Neural cell (in vitro differentiated cells): ENCODE data around the gene PTPN3. TPM values are rescaled to one million over a fixed set of nuclear protein-coding genes. Genes with fewer than 3 reads are reported as not detected.
"Not testable (repeated sequence)": the region's sequence is repeated elsewhere in the genome, so short reads cannot be mapped to it uniquely, and the experiment has no call there.

Source experiments
- H2AFZ ChIP-seq: fragments of 200-600, 300-800 bp; sonication (generic), shearing (Covaris generic); 2 replicates; pipeline ENCODE4 v1.6.0; 2014; ENCODE audit warnings: low read depth, mild to moderate bottlenecking, antibody characterized with exemption, low read length, moderate library complexity
- H3F3A ChIP-seq: fragments of 200-600 bp; shearing (Covaris generic); 2 replicates; pipeline ENCODE4 v1.6.1; 2016; ENCODE audit warnings: mild to moderate bottlenecking, moderate library complexity, mixed read lengths, antibody characterized with exemption, low read length; ENCODE audit not compliant: insufficient read depth, poor library complexity, severe bottlenecking
- H3K27ac ChIP-seq: fragments of 200-600, 300-800 bp; sonication (generic), shearing (Covaris generic); 2 replicates; pipeline ENCODE4 v1.5.1; 2014; ENCODE audit warnings: mild to moderate bottlenecking, low read length, moderate library complexity
- H3K27me3 ChIP-seq: fragments of 300-800, 200-600 bp; sonication (generic), shearing (Covaris generic); 2 replicates; pipeline ENCODE4 v1.6.0; 2014; ENCODE audit warnings: mild to moderate bottlenecking, low read depth, low read length, moderate library complexity; ENCODE audit not compliant: insufficient read depth
- H3K36me3 ChIP-seq: fragments of 300-800, 200-600 bp; sonication (generic), shearing (Covaris generic); 2 replicates; pipeline ENCODE4 v1.5.1; 2014; ENCODE audit warnings: mild to moderate bottlenecking, antibody characterized with exemption, low read length, moderate library complexity; ENCODE audit not compliant: insufficient read depth
- H3K4me2 ChIP-seq: fragments of 300-800, 200-600 bp; sonication (generic), shearing (Covaris generic); 2 replicates; pipeline ENCODE4 v1.6.0; 2014; ENCODE audit warnings: mild to moderate bottlenecking, low read length
- H3K4me3 ChIP-seq: fragments of 300-800, 200-600 bp; sonication (generic), shearing (Covaris generic); 2 replicates; pipeline ENCODE4 v1.5.1; 2014; ENCODE audit warnings: mild to moderate bottlenecking, low read length, moderate library complexity
- H3K79me2 ChIP-seq: fragments of 200-600 bp; shearing (Covaris generic); replicated peaks from 2 replicates; pipeline ENCODE4 v1.6.0; 2014; ENCODE audit warnings: mild to moderate bottlenecking, low read length, moderate library complexity; ENCODE audit not compliant: insufficient read depth
- H3K9ac ChIP-seq: fragments of 300-800, 200-600 bp; sonication (generic), shearing (Covaris generic); 2 replicates; pipeline ENCODE4 v1.6.1; 2016; ENCODE audit warnings: mild to moderate bottlenecking, low read length, mixed read lengths
- H3K9me2 ChIP-seq: fragments of 200-600 bp; shearing (Covaris generic); 2 replicates; pipeline ENCODE4 v1.6.1; 2016; ENCODE audit warnings: mild to moderate bottlenecking, low read length, mixed read lengths; ENCODE audit not compliant: insufficient read depth
- H3K9me3 ChIP-seq: fragments of 200-600, 300-800 bp; sonication (generic), shearing (Covaris generic); 2 replicates; pipeline ENCODE4 v1.6.1; 2016; ENCODE audit warnings: mild to moderate bottlenecking, mixed run types, low read length, moderate library complexity, mixed read lengths
- H4K20me1 ChIP-seq: fragments of 200-600 bp; shearing (Covaris generic); 2 replicates; pipeline ENCODE4 v1.6.1; 2016; ENCODE audit warnings: mild to moderate bottlenecking, mixed run types; ENCODE audit not compliant: insufficient read depth
- EP300 ChIP-seq: fragments of 450-650 bp; conservative IDR thresholded peaks from 2 replicates; pipeline ENCODE4 v1.6.1; 2014; ENCODE audit warnings: antibody characterized with exemption, mild to moderate bottlenecking, moderate library complexity; ENCODE audit not compliant: poor library complexity, severe bottlenecking
- EZH2 ChIP-seq: fragments of 200-600, 300-800 bp; shearing (Covaris generic), sonication (generic); IDR thresholded peaks from 2 replicates; pipeline ENCODE4 v1.6.1; 2014; ENCODE audit warnings: antibody characterized with exemption, low read length, borderline replicate concordance, mild to moderate bottlenecking; ENCODE audit not compliant: insufficient read depth, poor library complexity, severe bottlenecking
- MXI1 ChIP-seq: fragments of 450-650 bp; conservative IDR thresholded peaks from 2 replicates; pipeline ENCODE4 v1.6.1; 2014; ENCODE audit warnings: antibody characterized with exemption, mild to moderate bottlenecking; ENCODE audit not compliant: poor library complexity, severe bottlenecking
- POLR2AphosphoS5 ChIP-seq: IDR thresholded peaks from 2 replicates; pipeline ENCODE4 v1.6.1; 2012
- RAD21 ChIP-seq: fragments of 450-650 bp; conservative IDR thresholded peaks from 2 replicates; pipeline ENCODE4 v1.6.1; 2014; ENCODE audit warnings: antibody characterized with exemption, mild to moderate bottlenecking, moderate library complexity
- SMC3 ChIP-seq: fragments of 450-650 bp; conservative IDR thresholded peaks from 2 replicates; pipeline ENCODE4 v1.6.1; 2014; ENCODE audit warnings: antibody characterized with exemption, mild to moderate bottlenecking, moderate library complexity; ENCODE audit not compliant: poor library complexity
- TAF1 ChIP-seq: IDR thresholded peaks from 2 replicates; pipeline ENCODE4 v1.6.1; 2012; ENCODE audit warnings: low read depth
- polyA minus RNA-seq: library from RNA; depleted of rRNA, polyadenylated mRNA; stranded (reverse); fragments of >200 nt; gene quantifications from 2 replicates; pipeline ENCODE4 v1.2.3, GENCODE V29; 2014
- polyA plus RNA-seq: library from polyadenylated mRNA; depleted of rRNA; stranded (reverse); fragments of >200 nt; gene quantifications from 2 replicates; pipeline ENCODE4 v1.2.3, GENCODE V29; 2014
- TF ChIP-seq, protein P1 (sequence below): fragments of 450-650 bp; IDR thresholded peaks from 2 replicates; pipeline ENCODE4 v1.5.1; 2014; ENCODE audit warnings: antibody characterized with exemption, mild to moderate bottlenecking, moderate library complexity; ENCODE audit not compliant: poor library complexity, severe bottlenecking
- TF ChIP-seq, protein P2 (sequence below): IDR thresholded peaks from 2 replicates; pipeline ENCODE4 v1.6.1; 2012; ENCODE audit warnings: borderline replicate concordance

Gene PTPN3, protein sequence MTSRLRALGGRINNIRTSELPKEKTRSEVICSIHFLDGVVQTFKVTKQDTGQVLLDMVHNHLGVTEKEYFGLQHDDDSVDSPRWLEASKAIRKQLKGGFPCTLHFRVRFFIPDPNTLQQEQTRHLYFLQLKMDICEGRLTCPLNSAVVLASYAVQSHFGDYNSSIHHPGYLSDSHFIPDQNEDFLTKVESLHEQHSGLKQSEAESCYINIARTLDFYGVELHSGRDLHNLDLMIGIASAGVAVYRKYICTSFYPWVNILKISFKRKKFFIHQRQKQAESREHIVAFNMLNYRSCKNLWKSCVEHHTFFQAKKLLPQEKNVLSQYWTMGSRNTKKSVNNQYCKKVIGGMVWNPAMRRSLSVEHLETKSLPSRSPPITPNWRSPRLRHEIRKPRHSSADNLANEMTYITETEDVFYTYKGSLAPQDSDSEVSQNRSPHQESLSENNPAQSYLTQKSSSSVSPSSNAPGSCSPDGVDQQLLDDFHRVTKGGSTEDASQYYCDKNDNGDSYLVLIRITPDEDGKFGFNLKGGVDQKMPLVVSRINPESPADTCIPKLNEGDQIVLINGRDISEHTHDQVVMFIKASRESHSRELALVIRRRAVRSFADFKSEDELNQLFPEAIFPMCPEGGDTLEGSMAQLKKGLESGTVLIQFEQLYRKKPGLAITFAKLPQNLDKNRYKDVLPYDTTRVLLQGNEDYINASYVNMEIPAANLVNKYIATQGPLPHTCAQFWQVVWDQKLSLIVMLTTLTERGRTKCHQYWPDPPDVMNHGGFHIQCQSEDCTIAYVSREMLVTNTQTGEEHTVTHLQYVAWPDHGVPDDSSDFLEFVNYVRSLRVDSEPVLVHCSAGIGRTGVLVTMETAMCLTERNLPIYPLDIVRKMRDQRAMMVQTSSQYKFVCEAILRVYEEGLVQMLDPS
- polyA plus RNA-seq (0.68 and 3.8 TPM in 2 replicates), polyA minus RNA-seq (1.5 and 1.7 TPM in 2 replicates)

DNA sequence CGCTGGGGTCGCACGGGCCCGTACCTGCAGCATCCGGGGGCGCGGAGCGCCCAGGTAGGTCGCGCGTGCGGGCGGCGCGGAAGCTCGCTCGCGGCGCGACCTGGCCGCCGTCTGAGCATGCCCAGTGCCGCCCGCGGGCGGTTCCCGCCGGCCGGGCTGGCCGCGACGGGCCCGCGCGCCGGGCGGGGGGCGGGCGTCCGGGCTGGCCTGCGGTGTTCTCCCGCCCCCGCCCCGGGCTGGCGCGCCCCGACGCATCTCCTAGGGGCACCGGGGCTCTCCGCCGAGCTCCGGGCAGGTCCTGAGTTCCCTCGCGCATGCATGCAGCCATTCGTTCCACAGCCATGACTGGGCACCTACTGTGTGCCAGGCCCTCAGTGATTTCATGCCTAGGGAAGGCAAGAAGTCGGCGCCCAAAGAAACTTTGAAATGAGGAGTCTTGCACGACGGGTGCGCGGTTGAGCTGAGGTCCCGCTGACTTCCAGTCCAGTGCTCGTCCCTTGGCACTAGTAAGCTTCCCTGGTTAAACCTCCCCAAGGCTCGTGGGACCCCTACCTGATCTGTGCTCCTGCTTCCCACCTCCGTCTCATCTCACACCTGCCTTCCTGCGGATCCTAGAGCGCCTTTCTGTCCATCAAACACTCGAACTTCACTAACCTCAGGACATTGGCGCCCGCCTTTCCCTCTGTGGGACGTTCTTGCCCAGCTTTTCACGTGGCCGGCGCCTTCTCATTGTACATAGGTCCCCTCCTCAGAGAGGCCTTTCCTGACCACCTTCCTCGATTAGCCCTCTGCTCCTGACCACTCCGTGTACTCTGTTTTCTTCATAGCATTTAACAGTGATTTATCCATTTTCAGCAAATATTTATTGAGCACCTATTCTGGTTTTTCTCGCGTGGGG lies at the start of gene PTPN3:
Gene PTPN3 (minus strand): TSS at position 113 of the 898 bp plus-strand sequence. CDS start 34,873 bp downstream, outside the sequence.
- no peak within 1 kb of the TSS for H3K9ac ChIP-seq
- no peak within 1 kb of the TSS for H3K4me2 ChIP-seq
- H3K9me3 ChIP-seq, result peaks cover 3% of the 10 kb centered on the region
- no peaks in the 10 kb centered on the region for H4K20me1 ChIP-seq
- no peak within 1 kb of the TSS for H2AFZ ChIP-seq
- peaks cover 69% of the 10 kb centered on the region for H3K27me3 ChIP-seq
- H3K36me3 ChIP-seq, result no peaks in the 10 kb centered on the region
- no peak within 1 kb of the TSS for H3K27ac ChIP-seq
- H3K4me3 ChIP-seq, result peak within 1 kb of the TSS; percentile 63
- H3K9me2 ChIP-seq, result no peaks in the 10 kb centered on the region
- H3F3A ChIP-seq, result no peaks in the 10 kb centered on the region
- H3K79me2 ChIP-seq, result no peaks in the 10 kb centered on the region
- TF ChIP-seq MXI1 (no peak), POLR2AphosphoS5 (no peak), SMC3 (no peak), RAD21 (no peak), EP300 (no peak), EZH2 (no peak), TAF1 (no peak)
- TF ChIP-seq, protein P1, sequence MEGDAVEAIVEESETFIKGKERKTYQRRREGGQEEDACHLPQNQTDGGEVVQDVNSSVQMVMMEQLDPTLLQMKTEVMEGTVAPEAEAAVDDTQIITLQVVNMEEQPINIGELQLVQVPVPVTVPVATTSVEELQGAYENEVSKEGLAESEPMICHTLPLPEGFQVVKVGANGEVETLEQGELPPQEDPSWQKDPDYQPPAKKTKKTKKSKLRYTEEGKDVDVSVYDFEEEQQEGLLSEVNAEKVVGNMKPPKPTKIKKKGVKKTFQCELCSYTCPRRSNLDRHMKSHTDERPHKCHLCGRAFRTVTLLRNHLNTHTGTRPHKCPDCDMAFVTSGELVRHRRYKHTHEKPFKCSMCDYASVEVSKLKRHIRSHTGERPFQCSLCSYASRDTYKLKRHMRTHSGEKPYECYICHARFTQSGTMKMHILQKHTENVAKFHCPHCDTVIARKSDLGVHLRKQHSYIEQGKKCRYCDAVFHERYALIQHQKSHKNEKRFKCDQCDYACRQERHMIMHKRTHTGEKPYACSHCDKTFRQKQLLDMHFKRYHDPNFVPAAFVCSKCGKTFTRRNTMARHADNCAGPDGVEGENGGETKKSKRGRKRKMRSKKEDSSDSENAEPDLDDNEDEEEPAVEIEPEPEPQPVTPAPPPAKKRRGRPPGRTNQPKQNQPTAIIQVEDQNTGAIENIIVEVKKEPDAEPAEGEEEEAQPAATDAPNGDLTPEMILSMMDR, result no peak
- TF ChIP-seq, protein P2, sequence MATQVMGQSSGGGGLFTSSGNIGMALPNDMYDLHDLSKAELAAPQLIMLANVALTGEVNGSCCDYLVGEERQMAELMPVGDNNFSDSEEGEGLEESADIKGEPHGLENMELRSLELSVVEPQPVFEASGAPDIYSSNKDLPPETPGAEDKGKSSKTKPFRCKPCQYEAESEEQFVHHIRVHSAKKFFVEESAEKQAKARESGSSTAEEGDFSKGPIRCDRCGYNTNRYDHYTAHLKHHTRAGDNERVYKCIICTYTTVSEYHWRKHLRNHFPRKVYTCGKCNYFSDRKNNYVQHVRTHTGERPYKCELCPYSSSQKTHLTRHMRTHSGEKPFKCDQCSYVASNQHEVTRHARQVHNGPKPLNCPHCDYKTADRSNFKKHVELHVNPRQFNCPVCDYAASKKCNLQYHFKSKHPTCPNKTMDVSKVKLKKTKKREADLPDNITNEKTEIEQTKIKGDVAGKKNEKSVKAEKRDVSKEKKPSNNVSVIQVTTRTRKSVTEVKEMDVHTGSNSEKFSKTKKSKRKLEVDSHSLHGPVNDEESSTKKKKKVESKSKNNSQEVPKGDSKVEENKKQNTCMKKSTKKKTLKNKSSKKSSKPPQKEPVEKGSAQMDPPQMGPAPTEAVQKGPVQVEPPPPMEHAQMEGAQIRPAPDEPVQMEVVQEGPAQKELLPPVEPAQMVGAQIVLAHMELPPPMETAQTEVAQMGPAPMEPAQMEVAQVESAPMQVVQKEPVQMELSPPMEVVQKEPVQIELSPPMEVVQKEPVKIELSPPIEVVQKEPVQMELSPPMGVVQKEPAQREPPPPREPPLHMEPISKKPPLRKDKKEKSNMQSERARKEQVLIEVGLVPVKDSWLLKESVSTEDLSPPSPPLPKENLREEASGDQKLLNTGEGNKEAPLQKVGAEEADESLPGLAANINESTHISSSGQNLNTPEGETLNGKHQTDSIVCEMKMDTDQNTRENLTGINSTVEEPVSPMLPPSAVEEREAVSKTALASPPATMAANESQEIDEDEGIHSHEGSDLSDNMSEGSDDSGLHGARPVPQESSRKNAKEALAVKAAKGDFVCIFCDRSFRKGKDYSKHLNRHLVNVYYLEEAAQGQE, result no peak

DNA sequence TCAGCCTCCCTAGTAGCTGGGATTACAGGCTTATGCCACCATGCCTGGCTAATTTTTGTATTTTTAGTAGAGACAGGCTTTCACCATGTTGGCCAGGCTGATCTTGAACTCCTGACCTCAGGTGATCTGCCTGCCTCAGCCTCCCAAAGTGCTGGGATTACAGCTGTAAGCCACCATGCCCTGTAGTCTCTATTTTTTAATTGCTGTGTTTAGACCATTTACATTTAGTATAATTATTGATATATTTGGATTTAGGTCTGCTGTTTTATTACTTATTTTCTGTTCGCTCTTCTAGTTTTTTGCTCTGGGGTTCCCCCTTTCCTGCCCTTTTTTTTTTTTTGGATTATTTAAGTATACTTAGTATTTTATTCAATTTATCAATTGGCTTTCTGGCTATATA lies 46.8 kb upstream of the PTPN3 start:
- H3K4me3 ChIP-seq, H2AFZ ChIP-seq, H3K4me2 ChIP-seq, H3K79me2 ChIP-seq, H3K9me3 ChIP-seq, H3K9ac ChIP-seq, H3K9me2 ChIP-seq, H4K20me1 ChIP-seq, H3K27ac ChIP-seq, H3K27me3 ChIP-seq, H3K36me3 ChIP-seq, H3F3A ChIP-seq: not testable (repeated sequence)
